Lower leg skin (tissue), 4 donors: Measurements from ENCODE around the gene YAP1. TPM values are rescaled to one million over a fixed set of nuclear protein-coding genes. Genes with fewer than 3 reads are reported as not detected.

Source experiments
- DNase-seq, 2 donors: peaks; one replicate each; pipeline ENCODE4 v3.0.0-alpha.2; 2019; ENCODE audit warnings: low spot score in 2 of 2
- H3K4me3 ChIP-seq: fragments of 200-600 bp; sonication (generic); 2 replicates; pipeline ENCODE4 v1.5.1; 2017; ENCODE audit warnings: mild to moderate bottlenecking, low read depth; ENCODE audit not compliant: poor library complexity, severe bottlenecking
- CTCF ChIP-seq, 3 donors: fragments of 450-650 bp; IDR thresholded peaks; one replicate each; pipeline ENCODE4 v1.5.1; 2016; ENCODE audit warnings: antibody characterized with exemption in 3 of 3, mild to moderate bottlenecking in 3 of 3, moderate library complexity in 2 of 3
- POLR2A ChIP-seq, 2 donors: fragments of 450-650 bp; IDR thresholded peaks; one replicate each; pipeline ENCODE4 v1.6.1; 2016 to 2017; ENCODE audit warnings: antibody characterized with exemption in 2 of 2, mild to moderate bottlenecking in 1 of 2, moderate library complexity in 1 of 2
- WGBS, 2 donors: methylation state at CpG; one replicate each; pipeline ENCODE4 v1.1.5; 2018; 5-methylcytosine and 5-hydroxymethylcytosine counted together
- intact Hi-C: fragments of 100-400 bp; cut with DNase I; formaldehyde crosslinking; loops from one replicate; pipeline ENCODE4 v1.15.0; 2023; ENCODE audit warnings: low total_unique reads
- total RNA-seq, 4 donors: library from RNA; depleted of rRNA; stranded (reverse); fragments of >200 nt; gene quantifications; one replicate each; pipeline ENCODE4 v1.1.0, GENCODE V29; 2016

YAP1 gene
- total RNA-seq, 4 donors from 2014 or later, result 164 to 241 (median 211) TPM

GRCh38 chr11:102120437-102120973 lies 10.3 kb downstream of the YAP1 start:
- no peak for DNase-seq
- intact Hi-C loops, result no loop called here
- no peak overlapping the region for H3K4me3 ChIP-seq
- WGBS, 2 donors, result 44 to 57% methylated on average over 3 of the region's 3 CpGs
- TF ChIP-seq CTCF (IDR thresholded peaks at IDR 0.05) (no peak), POLR2A (IDR thresholded peaks at IDR 0.05) (no peak)

GRCh38 chr11:102121329-102121728 lies 11.1 kb downstream of the YAP1 start:
- DNase-seq, result no peak
- TF ChIP-seq POLR2A (IDR thresholded peaks at IDR 0.05) (no peak), CTCF (IDR thresholded peaks at IDR 0.05) (no peak)
- no peak overlapping the region for H3K4me3 ChIP-seq
- intact Hi-C loops, result no loop called here
- 86 to 96% methylated on average over 2 of the region's 2 CpGs for WGBS, 2 donors

- intact Hi-C loops, result no loop called here
- whole genome bisulfite sequencing, 2 donors, result 93 to 94% methylated on average over 3 of the region's 3 CpGs
- H3K4me3 ChIP-seq, result no peak overlapping the region
- TF ChIP-seq POLR2A (IDR thresholded peaks at IDR 0.05) (no peak), CTCF (IDR thresholded peaks at IDR 0.05) (no peak)
- no peak for DNase-seq
Observed at GRCh38 chr11:102134597-102134996, 24.4 kb downstream of the YAP1 start.

- no peak overlapping the region for H3K4me3 ChIP-seq
- DNase-seq, result no peak
- 92 to 97% methylated on average over 2 of the region's 2 CpGs for WGBS, 2 donors
- TF ChIP-seq CTCF (IDR thresholded peaks at IDR 0.05) (no peak), POLR2A (IDR thresholded peaks at IDR 0.05) (no peak)
- intact Hi-C loops, result no loop called here
Observed at GRCh38 chr11:102135256-102135655, 25.0 kb downstream of the YAP1 start.

GRCh38 chr11:102138223-102138622 lies 28.0 kb downstream of the YAP1 start:
- H3K4me3 ChIP-seq, result no peak overlapping the region
- no peak for TF ChIP-seq CTCF (IDR thresholded peaks at IDR 0.05)
- TF ChIP-seq POLR2A (IDR thresholded peaks at IDR 0.05), result no peak
- intact Hi-C loops, result no loop called here
- 69 to 76% methylated on average over 2 of the region's 2 CpGs for WGBS, 2 donors
- DNase-seq, result no peak

GRCh38 chr11:102138670-102139069 lies 28.4 kb downstream of the YAP1 start:
- no peak for TF ChIP-seq POLR2A (IDR thresholded peaks at IDR 0.05)
- TF ChIP-seq CTCF (IDR thresholded peaks at IDR 0.05), result no peak
- intact Hi-C loops, result no loop called here
- 50 to 53% methylated on average over 3 of the region's 3 CpGs for WGBS, 2 donors
- H3K4me3 ChIP-seq, result no peak overlapping the region
- DNase-seq, result no peak
